Fibroblast of peridontal ligament (primary cell): ENCODE measurements around the gene DNPH1.

Source experiments
- DNase-seq: peaks from one replicate; pipeline ENCODE4 v3.0.0-alpha.2; 2010; ENCODE audit errors: extremely low read depth

The DNPH1 gene

DNA sequence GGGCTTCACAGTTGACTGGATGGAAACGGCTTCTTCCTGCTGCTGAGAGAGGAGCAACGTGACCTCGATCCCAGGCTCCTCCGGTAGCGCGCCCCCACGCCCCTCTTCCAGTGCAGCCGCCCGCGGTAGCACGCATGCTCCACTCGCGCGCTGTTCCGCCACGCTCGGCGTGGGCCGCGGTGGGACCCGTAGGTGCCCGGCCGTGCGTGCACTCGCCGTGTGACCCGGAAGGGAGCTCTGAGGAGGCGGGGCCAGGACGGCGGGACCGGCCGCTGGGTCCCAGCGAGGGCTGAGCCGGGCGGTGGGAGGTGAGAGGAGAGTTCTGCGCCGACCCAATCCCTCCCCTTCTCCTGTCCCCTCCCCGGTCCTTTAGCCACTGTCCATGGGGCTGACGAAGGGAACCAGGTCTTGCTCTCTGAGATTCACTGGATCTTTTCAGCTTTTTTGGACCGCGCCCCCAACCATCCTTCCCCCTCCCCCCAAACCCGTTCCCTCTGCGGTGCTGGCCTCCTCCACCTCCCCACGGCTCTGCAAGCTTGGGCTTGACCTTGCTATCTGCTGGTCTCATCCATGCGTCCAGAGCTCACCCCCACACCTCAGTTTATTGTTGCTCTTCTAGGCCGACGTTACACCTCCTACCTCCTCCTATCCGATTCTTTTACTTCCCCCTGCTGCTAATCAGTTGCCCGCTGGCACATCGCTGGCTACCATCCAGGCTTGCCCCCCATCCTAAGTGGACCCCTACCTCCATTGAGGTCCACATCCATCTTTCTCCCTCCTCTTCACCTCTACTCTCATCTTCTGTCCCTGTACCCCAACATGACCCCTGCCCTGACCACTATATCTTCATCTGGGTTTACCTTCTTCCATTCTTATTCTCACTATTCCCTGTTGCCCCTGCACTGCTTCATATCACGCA is 47.1 kb downstream of the DNPH1 start, which contains the start of gene CUL9:
Gene CUL9, plus strand, starts transcription at position 255 of the 919 bp plus-strand sequence. CDS start 2,115 bp downstream, outside the sequence.
- DNase-seq: peak; percentile 64

DNA sequence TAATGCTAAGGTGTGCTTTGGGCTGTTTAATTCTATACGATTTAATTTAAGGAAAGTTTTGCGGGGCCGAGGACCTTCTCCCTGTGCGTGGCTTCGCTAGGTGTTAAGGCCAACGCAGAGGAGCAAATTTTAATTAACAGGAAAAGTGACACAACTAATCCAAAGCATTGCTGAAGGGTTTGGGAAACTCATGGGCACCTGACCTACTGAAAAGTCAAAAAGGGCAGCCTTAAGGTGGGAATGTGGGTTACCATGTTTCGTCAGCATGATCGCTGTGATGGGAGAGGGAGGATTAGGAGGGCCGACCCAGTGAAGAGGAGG is 47.7 kb downstream of the DNPH1 start:
- no peak for DNase-seq

DNA sequence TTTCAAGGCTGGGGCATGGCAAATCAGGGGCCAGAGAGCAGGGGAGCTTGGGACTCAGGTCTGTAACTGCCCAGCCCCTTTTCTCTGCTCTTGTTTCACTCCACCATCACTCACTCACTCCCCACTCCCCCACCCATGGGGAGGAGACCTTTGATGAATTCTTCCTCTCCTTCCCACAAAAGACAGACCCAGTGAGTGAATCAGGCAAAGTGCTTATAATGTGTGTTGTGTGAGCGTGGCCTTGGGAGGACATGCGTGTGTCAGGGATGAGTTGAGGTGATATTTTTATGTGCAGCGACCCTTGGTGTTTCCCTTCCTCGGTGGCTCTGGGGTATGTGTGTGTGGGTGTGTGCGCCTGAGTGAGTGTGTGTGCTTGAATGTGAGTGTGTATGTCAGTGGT is 48.3 kb downstream of the DNPH1 start:
- no peak for DNase-seq

DNA sequence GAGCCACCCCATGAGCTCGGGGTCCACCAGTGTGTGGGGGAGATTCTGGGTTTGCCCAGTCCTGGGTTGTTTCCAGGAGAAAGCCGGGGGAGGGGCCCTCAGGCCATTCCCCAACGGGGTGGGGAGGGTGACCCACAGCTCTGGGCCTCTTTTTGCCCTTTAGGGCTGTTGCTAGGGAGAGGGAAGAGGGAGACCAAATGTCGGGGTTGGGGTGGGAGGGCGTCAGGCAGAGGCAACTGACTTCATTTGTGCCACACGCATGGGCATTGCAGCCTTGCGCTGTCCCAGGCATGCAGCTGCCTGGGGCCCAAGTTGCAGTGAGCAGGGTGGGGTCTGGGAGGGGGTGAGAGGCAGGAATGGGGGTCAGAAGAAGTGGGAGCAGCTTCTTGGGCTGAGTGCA is 49.2 kb downstream of the DNPH1 start:
- DNase-seq: no peak

DNA sequence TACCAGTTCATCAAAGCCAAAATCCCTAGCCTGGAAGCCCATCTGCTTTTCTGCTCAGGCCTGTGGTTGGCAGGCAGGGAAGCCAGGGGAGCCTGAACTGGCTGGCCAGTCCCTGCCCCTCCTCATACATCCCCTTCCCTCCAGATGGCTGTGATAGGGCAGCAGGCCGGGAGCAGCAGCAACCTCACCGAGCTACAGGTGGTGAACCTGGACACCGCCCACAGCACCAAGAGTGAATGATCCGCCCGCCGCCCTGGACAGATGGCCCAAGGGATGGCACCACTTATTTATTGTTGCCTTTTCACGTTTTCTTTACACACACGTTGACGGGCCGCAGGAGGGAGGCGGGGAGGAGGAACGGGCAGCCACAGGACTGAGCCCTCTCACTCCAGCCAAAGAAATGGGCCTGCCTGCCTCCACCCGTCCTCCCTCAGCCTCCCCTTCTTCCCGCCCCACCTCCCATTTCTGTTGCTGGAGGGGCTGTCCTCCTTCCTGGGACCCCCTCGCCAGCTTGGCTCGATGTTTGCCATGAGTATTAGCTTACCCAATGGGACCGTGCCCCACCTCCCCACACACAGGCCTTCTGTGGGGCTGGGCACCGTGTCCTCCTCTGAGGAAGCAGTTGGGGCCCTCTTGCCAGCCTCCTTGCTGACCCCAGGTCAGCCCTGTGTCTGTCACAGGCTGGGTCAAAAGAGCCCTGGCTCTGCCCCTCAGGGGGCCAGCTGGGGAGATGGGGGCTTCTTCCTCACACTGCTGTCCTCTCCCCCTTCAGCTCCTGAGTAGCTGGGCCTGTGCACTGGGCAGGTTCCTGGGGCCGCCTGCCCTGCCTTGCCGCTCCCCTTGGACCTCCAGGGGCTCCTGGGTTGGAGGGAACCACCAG is 50.1 kb downstream of the DNPH1 start:
- no peak for DNase-seq

DNA sequence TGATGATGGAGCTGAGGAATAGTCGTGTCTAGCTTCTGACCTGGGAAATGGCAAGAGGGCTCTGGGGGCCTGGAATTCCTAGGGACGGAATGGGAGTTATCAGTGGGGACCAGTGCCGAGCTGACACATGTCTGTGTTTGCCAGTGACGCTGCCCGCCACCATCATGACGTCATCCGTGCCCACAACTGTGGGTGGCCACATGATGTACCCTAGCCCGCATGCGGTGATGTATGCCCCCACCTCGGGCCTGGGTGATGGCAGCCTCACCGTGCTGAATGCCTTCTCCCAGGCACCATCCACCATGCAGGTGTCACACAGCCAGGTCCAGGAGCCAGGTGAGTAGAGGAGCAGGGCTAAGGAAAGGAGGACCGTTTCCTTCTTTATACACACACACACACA is 51.1 kb downstream of the DNPH1 start:
- DNase-seq: no peak

DNA sequence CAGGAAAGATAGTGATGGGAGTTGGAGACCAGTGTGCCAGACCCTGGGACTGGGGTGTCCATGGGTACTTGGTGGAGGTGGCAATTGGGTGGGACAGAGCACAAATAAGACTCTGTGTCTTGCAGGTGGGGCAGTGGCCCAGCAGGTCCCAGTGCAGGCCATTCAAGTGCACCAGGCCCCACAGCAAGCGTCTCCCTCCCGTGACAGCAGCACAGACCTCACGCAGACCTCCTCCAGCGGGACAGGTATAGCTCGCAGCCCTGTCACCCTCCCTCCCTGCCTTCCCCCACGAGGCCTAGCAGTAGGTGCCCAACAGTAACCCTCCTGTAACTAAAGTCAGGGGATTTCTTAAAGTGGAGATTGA is 52.9 kb downstream of the DNPH1 start:
- no peak for DNase-seq

DNA sequence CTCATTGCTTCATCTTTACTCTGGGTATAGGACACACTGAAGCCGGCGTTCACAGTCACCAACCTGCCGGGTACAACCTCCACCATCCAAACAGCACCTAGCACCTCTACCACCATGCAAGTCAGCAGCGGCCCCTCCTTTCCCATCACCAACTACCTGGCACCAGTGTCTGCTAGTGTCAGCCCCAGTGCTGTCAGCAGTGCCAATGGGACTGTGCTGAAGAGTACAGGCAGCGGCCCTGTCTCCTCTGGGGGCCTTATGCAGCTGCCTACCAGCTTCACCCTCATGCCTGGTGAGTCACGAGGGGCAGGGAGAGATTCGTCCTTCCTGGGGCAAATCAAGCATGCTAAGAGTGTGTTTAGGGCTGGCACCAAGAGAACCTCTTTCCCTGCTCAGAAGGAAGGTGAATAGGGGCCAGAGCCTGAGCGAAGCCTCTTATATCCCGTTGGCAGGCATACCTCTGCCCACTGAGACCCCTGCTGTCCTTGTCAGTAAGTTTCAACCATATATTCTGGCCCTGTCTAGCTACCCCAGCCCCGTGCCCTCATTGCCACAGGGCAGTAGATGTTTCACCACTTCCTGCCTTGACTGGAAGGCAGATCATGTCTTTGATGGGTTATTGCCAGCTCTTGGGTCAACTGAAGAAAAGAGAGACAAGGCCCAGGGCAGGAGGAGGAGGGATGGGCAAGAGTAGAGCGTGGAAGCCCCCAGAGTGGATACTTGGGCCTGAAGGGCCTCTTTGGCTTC is 53.4 kb downstream of the DNPH1 start:
- DNase-seq: no peak
